Fibroblast of villous mesenchyme (primary cell): ENCODE measurements around the gene KRT74. TPM values are rescaled to one million over a fixed set of nuclear protein-coding genes. Genes with fewer than 3 reads are reported as not detected.
"Not testable (repeated sequence)": the region's sequence is repeated elsewhere in the genome, so short reads cannot be mapped to it uniquely, and the experiment has no call there.

Source experiments
- DNase-seq: peaks from one replicate; pipeline ENCODE4 v3.0.0-alpha.2; 2010; ENCODE audit warnings: low read depth
- H3K4me3 ChIP-seq: 2 replicates; pipeline ENCODE4 v1.5.1; 2011; ENCODE audit warnings: low read depth, mild to moderate bottlenecking, low read length
- CTCF ChIP-seq: IDR thresholded peaks from 2 replicates; pipeline ENCODE4 v1.5.1; 2012; ENCODE audit warnings: low read depth, mild to moderate bottlenecking, low read length; ENCODE audit not compliant: insufficient read depth
- total RNA-seq: library from RNA; depleted of rRNA; stranded (reverse); fragments of >200 nt; gene quantifications from 2 replicates; pipeline ENCODE4 v1.2.3, GENCODE V29; 2012

KRT74 gene
- total RNA-seq, 1 donor, result not detected

GRCh38 chr12:52603314-52603713, 29.7 kb upstream of the KRT74 start:
- no peak for TF ChIP-seq CTCF
- no peak for DNase-seq

GRCh38 chr12:52602552-52602951, 28.9 kb upstream of the KRT74 start:
- TF ChIP-seq CTCF, result no peak
- no peak for DNase-seq
- H3K4me3 ChIP-seq, result no peak overlapping the region

More at GRCh38 chr12:52603314-52603713, 29.7 kb upstream of the KRT74 start:
- no peak overlapping the region for H3K4me3 ChIP-seq

- TF ChIP-seq CTCF, result no peak
- no peak overlapping the region for H3K4me3 ChIP-seq
- no peak for DNase-seq
These were observed 28.0 kb upstream of the KRT74 start for GRCh38 chr12:52601671-52602070.

GRCh38 chr12:52600941-52601481, 27.4 kb upstream of the KRT74 start, which contains the start of gene KRT72:
TSS of gene KRT72 (minus strand) at chr12:52601463. CDS start at chr12:52601452, 11 bp downstream.
- DNase-seq, result no peak
- no peak within 1 kb of the TSS for H3K4me3 ChIP-seq
- TF ChIP-seq CTCF, result no peak

- H3K4me3 ChIP-seq, result no peak overlapping the region
- DNase-seq, result no peak
- no peak for TF ChIP-seq CTCF
These were observed 26.8 kb upstream of the KRT74 start for GRCh38 chr12:52600475-52600874.

- no peak overlapping the region for H3K4me3 ChIP-seq
- TF ChIP-seq CTCF, result no peak
- no peak for DNase-seq
These were observed 26.4 kb upstream of the KRT74 start for GRCh38 chr12:52600071-52600470.

GRCh38 chr12:52598966-52599365, 25.3 kb upstream of the KRT74 start:
- no peak overlapping the region for H3K4me3 ChIP-seq
- no peak for DNase-seq
- no peak for TF ChIP-seq CTCF

- H3K4me3 ChIP-seq, DNase-seq: not testable (repeated sequence)
These were observed 20.6 kb upstream of the KRT74 start for GRCh38 chr12:52594237-52594636.
